Activated naive CD4-positive, alpha-beta T cell treated with Interleukin-2 at 50 U/mL for 16 hours (primary cell): Measurements from ENCODE around the gene ZNHIT2.
"Not testable (repeated sequence)": the region's sequence is repeated elsewhere in the genome, so short reads cannot be mapped to it uniquely, and the experiment has no call there.

Experiments used
- DNase-seq: peaks from one replicate; pipeline ENCODE4 v3.0.0-alpha.2; 2020

ZNHIT2 gene

DNA sequence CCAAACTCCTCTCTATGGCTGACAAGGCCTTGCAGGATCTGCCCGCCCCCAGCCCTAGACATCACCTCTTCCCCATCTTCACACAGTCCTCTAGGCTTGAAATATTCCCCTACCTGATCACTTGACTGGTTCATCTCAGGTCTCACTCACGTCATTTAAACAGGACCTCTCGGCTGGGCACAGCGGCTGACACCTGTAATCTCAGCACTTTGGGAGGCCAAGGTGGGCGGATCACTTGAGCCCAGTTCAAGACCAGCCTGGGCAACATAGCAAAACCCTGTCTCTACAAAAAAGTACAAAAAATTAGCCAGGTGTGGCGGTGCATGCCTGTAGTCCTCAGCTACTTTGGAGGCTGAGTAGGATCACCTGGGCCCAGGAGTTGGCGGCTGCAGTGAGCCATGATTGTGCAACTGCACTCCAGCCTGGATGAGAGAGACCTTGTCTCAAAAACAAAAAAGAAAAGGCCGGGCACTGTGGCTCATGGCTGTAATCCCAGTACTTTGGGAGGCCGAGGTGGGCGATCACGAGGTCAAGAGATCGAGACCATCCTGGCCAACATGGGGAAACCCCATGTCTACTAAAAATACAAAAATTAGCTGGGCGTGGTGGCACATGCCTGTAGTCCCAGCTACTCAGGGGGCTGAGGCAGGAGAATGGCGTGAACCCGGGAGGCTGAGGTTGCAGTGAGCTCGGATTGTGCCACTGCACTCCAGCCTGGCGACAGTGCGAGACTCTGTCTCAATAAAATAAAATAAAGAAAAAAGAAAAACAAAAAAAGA is 1.6 kb upstream of the ZNHIT2 start:
- not testable (repeated sequence) for DNase-seq

GRCh38 chr11:65118097-65118837 is 766 bp upstream of the ZNHIT2 start:
- no peak for DNase-seq

DNA sequence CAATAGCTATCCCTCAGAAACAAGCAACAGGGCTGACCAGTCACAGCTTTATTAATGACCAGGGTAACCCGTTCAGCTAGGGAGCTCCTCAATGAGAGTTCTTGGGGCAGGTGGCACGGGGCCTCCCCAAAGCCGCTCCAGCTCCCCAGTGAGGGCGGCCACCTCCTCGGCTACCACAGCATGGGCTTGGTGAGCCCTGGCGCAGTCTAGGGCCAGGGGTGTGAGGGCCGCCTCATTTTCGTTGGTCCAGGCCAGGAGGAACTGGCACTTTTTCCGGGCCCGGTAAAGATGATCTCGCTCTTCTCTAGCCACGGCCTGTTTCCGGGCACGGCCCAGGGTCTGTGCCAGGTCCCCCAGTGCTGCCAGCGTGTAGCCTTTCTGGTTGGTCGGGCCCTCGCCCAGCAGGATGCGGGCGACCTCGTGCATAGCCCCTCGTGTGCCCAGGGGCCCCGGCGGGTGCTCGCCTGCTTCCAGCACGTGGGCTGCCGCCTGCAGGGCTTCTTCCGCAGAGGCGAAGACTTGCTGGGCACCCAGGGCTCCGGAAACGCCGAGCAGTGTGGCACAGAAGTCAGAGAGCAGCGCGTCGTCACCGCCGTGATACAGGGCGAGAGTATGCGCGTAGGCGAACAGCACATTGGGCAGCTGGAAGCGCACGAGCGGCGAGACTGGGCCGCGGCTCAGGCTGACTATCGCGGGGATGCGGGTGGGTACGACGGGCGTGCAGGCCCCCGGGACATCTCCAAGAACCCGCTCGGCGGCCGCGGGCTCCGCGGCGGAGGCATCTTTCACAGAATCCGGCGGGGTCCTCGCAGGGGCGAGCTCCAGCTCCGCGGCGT is 913 bp downstream of the ZNHIT2 start:
- DNase-seq = peak; percentile 72

DNA sequence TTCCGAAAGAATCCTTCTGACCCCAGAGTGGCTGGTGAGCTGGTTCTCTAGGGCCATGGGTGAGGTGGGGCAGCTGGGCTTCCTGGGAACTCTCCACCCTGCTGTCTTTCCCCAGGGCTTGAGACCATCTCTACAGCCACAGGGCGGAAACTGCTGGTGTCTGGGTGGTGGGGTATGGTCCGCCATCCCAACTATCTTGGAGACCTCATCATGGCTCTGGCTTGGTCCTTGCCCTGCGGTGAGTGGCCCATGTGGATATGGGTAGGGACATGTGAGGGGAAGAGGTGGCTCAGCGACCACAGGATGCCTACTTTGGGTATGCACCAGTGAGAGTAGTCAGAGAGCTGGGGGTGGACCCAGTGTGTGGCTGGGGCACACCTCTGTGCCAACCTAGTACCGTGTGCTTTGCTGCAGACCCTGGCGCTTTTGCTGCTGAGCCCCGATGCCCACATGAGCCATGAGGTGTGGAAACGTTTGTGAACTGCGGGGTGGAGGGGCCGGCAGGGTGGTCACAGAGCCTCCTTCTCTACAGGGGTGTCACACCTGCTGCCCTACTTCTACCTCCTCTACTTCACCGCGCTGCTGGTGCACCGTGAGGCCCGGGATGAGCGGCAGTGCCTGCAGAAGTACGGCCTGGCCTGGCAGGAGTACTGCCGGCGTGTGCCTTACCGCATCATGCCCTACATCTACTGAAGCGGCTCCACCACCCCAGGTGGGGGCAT is 2.0 kb downstream of the ZNHIT2 start:
- DNase-seq = no peak

DNA sequence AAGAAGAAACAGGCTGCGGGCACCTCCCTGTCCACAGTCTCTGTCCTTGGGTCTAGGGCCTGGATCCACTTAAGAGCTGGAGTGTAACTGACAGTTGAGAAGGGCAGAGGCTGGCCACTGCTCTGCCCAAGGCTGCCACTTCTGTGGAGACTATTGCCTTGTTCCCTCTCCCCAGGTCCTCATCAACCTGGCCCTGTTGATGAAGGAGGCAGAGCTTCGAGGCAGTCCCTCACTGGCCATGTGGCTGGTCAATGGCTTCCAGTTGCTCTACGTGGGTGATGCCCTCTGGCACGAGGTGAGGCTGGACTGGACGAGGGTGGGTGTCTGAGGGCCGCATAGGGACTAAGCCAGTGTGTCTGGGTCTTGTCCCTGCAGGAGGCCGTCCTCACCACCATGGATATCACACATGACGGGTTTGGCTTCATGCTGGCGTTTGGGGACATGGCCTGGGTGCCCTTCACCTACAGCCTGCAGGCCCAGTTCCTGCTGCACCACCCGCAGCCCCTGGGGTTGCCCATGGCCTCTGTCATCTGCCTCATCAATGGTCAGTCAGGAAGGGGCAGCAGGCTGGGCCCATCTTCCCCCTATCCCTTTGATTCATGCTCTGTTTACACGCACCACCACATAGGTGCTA is 2.8 kb downstream of the ZNHIT2 start:
- DNase-seq = no peak

GRCh38 chr11:65113839-65114238 is 3.7 kb downstream of the ZNHIT2 start:
- DNase-seq = no peak

- DNase-seq = no peak
These were observed 4.1 kb downstream of the ZNHIT2 start for GRCh38 chr11:65113361-65113756.

DNA sequence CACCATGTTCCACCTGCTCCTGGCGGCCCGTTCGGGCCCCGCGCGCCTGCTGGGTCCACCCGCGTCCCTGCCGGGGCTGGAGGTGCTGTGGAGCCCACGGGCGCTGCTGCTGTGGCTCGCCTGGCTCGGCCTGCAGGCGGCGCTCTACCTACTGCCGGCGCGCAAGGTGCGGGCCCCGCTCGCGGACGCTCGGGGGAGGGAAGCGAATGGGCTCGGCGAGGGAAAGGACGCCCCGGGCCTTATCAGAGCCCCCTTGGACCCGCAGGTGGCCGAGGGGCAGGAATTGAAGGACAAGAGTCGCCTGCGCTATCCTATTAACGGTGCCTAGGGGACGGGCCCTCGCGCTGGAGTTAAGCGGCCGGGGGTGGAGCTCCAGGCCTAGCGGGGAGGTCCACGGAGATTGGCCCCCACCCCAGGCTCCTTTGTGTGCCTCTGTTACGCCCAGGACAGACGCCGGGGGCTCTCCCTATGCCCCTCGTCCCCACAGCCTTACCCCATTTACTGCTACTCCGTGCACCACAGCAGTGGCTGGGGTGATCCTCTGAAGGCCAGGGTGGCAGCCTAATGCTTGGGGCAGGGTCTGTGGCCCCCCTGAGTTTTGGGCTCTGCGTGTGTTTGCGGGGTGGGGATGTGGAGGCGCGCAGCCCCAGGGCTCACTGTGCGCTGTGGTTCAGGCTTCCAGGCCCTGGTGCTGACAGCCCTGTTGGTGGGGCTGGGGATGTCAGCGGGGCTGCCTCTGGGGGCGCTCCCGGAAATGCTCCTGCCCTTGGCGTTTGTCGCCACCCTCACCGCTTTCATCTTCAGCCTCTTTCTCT is 4.7 kb downstream of the ZNHIT2 start:
- DNase-seq = peak; percentile 77

- DNase-seq = peak; percentile 94
These were observed 5.6 kb downstream of the ZNHIT2 start, which contains the start of gene TM7SF2 for GRCh38 chr11:65111744-65112545. TM7SF2 (plus strand) TSS chr11:65111872; CDS start chr11:65112016, 144 bp downstream.

GRCh38 chr11:65111159-65111743 is 6.2 kb downstream of the ZNHIT2 start:
- DNase-seq = no peak

GRCh38 chr11:65110354-65110861 is 7.1 kb downstream of the ZNHIT2 start:
- peak; percentile 97 for DNase-seq

- DNase-seq = no peak
These were observed 8.0 kb downstream of the ZNHIT2 start for GRCh38 chr11:65109231-65110198.

- no peak for DNase-seq
These were observed 8.9 kb downstream of the ZNHIT2 start for GRCh38 chr11:65108469-65109123.

DNA sequence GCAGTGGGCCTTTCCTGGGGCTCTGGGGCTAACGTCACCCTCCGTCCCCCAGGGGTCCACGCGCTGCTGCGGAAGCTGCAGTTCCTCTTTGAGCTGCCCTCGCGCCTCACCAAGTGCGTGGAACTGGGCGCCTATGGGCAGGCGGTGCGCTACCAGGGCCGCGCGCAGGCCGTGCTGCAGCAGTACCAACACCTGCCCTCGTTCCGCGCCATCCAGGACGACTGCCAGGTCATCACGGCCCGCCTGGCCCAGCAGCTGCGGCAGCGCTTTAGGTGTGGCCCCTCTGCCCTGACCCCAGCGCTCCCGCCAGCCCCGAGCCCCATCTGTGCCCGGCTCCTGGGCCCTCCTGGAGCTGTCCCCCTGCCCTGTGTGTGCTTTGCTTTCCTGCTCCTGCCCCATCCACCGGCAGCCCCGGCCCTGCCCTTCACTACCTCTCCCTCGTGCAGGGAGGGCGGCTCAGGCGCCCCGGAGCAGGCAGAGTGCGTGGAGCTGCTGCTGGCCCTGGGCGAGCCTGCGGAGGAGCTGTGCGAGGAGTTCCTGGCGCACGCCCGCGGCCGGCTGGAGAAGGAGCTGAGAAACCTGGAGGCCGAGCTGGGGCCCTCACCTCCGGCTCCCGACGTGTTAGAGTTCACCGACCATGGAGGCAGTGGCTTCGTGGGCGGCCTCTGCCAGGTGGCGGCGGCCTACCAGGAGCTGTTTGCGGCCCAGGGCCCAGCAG is 9.6 kb downstream of the ZNHIT2 start:
- DNase-seq = no peak

DNA sequence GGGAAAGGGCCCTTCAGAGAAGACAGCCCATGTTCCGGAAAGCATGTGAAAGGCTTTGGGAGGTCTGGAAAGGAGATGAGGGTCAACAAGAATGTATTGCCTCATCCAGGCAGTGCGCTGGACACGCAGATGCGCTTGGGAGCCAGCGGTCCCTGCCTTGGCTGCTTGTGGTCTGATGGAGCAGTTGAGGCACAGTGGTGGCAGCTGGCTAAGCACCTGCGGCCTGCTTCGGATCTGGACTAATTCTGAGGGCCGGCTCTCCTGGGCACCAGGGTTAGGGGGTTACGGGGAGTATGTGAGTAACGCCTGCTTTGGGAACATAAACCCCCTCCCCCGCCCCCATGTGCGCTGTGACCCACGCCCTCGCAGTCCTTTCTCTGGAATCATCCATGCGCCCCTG is 10.4 kb downstream of the ZNHIT2 start:
- no peak for DNase-seq

DNA sequence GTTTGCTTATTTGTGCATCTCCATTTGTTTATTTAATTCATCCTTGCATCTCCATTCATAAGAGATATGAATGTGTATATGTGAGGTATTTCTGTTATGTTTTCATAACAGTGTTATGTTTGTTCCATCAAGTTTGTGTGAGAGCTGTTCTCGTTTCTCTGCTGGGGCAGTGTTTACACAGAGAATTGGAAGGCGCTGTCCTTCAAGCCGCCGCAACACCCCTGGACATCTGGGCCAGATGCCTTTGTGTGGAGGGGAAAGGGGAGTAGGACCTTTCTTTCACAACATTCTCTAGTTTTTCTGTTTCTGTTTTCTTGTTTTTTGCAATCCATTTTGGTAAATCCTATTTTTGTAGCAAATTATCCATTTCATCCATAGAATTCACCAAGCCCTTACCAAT is 12.9 kb downstream of the ZNHIT2 start:
- no peak for DNase-seq

DNA sequence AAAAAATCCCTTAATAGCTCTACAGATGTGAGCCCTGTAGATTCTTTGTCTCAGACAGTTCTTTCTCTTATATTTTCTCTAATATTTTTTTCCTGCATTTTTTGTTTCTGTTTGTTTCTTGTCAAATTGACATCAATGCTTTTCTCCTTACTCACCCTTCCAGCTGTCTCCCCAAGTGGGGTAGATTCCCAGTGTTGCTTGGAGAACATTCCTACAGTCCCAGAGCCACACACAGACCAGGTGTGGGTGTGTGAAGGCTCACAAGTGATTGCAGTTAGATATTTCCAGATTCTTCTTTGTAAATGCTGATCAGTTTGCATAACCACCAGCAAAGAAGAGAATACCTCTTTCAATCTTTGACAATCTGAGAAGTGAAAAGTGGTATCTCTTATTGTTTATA is 14.0 kb downstream of the ZNHIT2 start:
- DNase-seq = no peak
